Measurements from ENCODE around the gene EPSTI1. TPM values are rescaled to one million over a fixed set of nuclear protein-coding genes. Genes with fewer than 3 reads are reported as not detected.
"Not testable (repeated sequence)": the region's sequence is repeated elsewhere in the genome, so short reads cannot be mapped to it uniquely, and the experiment has no call there.

EPSTI1 gene
- total and polyA plus RNA-seq, 4 experiments from 2014 or later = 11.4 to 19.4 (median 18.1) TPM

GRCh38 chr13:42874221-42874620 lies 117.8 kb downstream of the EPSTI1 start:
- intact Hi-C loops (cut with micrococcal nuclease) = no loop called here
- H3K36me3 ChIP-seq (ENCODE audit: insufficient read depth, low read length) = no peaks in the 10 kb centered on the region
- Mint-ChIP-seq H3K4me1 (peaks cover 0 to 6% (median 4%) of the 10 kb centered on the region in 4 donors), H3K27ac (no peak overlapping the region), H3K36me3 (no peaks in the 10 kb centered on the region), H3K4me3 (no peak overlapping the region), H3K9me3 (no peaks in the 10 kb centered on the region), H3K27me3 (peaks cover 0 to 2% of the 10 kb centered on the region in 2 donors)
- no peaks in the 10 kb centered on the region for H3K9me3 ChIP-seq (ENCODE audit: control insufficient read depth in 1 of 2, low read length in 2 of 2)
- no peak overlapping the region for H3K27ac ChIP-seq (ENCODE audit: low read depth, low read length)
- H3K4me3 ChIP-seq (ENCODE audit: low read length in 2 of 2) = no peak overlapping the region
- H3K4me1 ChIP-seq (ENCODE audit: insufficient read depth, low read length) = no peaks in the 10 kb centered on the region
- ChIA-PET POLR2A (ENCODE audit: partially characterized antibody) (no interaction called here), CTCF (ENCODE audit: partially characterized antibody) (no interaction called here)
- H3K27me3 ChIP-seq (ENCODE audit: insufficient read depth, low read length) = no peaks in the 10 kb centered on the region
- no peak for DNase-seq

GRCh38 chr13:42873081-42873480 lies 119.0 kb downstream of the EPSTI1 start:
- Histone ChIP-seq H3K27me3 (ENCODE audit: insufficient read depth, low read length) (no peaks in the 10 kb centered on the region), H3K9me3 (ENCODE audit: control insufficient read depth in 1 of 2, low read length in 2 of 2) (no peaks in the 10 kb centered on the region), H3K36me3 (ENCODE audit: insufficient read depth, low read length) (no peaks in the 10 kb centered on the region), H3K4me1 (ENCODE audit: insufficient read depth, low read length) (no peaks in the 10 kb centered on the region), H3K27ac (ENCODE audit: low read depth, low read length) (no peak overlapping the region), H3K4me3 (ENCODE audit: low read length in 2 of 2) (no peak overlapping the region)
- intact Hi-C loops (cut with micrococcal nuclease) = no loop called here
- no peak overlapping the region for H3K4me3 Mint-ChIP-seq
- no peaks in the 10 kb centered on the region for H3K27me3 Mint-ChIP-seq
- no peak for DNase-seq
- CTCF ChIA-PET (ENCODE audit: partially characterized antibody) = no interaction called here
- POLR2A ChIA-PET (ENCODE audit: partially characterized antibody) = no interaction called here
- no peaks in the 10 kb centered on the region for H3K36me3 Mint-ChIP-seq
- H3K4me1 Mint-ChIP-seq = peaks cover 0 to 6% (median 4%) of the 10 kb centered on the region in 4 donors
- H3K9me3 Mint-ChIP-seq = no peaks in the 10 kb centered on the region
- H3K27ac Mint-ChIP-seq = no peak overlapping the region

DNA sequence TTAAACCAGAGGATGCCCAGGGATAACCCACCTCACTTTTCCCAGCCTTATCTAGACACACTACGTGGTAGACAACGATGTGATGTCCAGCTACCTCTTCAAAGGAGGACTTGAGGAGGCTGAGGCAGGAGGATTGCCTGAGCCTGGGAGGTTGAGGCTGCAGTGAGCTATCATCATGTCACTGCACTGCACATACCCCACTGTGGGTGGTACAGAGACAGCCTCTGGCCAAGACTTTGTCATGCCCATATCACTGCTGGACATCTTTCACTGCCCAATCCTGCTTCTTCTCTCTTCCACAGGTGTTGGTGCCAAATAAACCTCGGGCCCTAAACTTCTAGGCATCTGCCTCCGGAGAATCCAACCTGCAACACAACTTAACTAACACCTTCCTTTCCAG lies 124.8 kb downstream of the EPSTI1 start:
- no peaks in the 10 kb centered on the region for H3K27me3 ChIP-seq (ENCODE audit: insufficient read depth, low read length)
- no peaks in the 10 kb centered on the region for H3K4me1 ChIP-seq (ENCODE audit: insufficient read depth, low read length)
- Mint-ChIP-seq H3K27ac (no peak overlapping the region), H3K4me3 (no peak overlapping the region), H3K9me3 (peaks cover 0 to 6% (median 0%) of the 10 kb centered on the region in 8 donors), H3K27me3 (peaks cover 1 to 7% of the 10 kb centered on the region in 2 donors), H3K36me3 (no peaks in the 10 kb centered on the region), H3K4me1 (no peaks in the 10 kb centered on the region)
- no peak overlapping the region for H3K4me3 ChIP-seq (ENCODE audit: low read length in 2 of 2)
- no peak for DNase-seq
- CTCF ChIA-PET (ENCODE audit: partially characterized antibody) = no interaction called here
- H3K9me3 ChIP-seq (ENCODE audit: control insufficient read depth in 1 of 2, low read length in 2 of 2) = no peaks in the 10 kb centered on the region
- no peaks in the 10 kb centered on the region for H3K36me3 ChIP-seq (ENCODE audit: insufficient read depth, low read length)
- POLR2A ChIA-PET (ENCODE audit: partially characterized antibody) = no interaction called here
- no peak overlapping the region for H3K27ac ChIP-seq (ENCODE audit: low read depth, low read length)
- intact Hi-C loops (cut with micrococcal nuclease) = no loop called here

DNA sequence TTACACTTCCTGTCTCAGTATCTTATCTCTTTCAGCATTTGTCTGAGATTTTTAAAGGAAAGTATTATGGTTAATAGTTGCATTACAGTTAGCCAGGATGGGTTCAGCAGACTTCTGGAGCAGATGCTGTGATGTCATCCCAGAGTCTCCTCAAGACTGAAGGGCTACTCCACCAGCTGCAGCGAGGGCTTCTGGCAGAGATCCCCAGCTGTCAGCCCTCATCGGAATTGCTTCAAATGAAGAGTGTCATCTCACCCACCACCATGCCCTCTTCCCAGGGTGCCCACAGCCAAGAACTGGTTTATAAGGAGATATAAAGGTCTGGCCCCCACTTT lies 126.3 kb downstream of the EPSTI1 start:
- no peak for DNase-seq
- H3K9me3 ChIP-seq (ENCODE audit: control insufficient read depth in 1 of 2, low read length in 2 of 2) = no peaks in the 10 kb centered on the region
- no peaks in the 10 kb centered on the region for H3K36me3 ChIP-seq (ENCODE audit: insufficient read depth, low read length)
- Mint-ChIP-seq H3K9me3 (peaks cover 0 to 6% (median 0%) of the 10 kb centered on the region in 8 donors), H3K36me3 (no peaks in the 10 kb centered on the region), H3K27ac (no peak overlapping the region), H3K4me3 (no peak overlapping the region), H3K4me1 (no peaks in the 10 kb centered on the region), H3K27me3 (peaks cover 1 to 7% of the 10 kb centered on the region in 2 donors)
- no peaks in the 10 kb centered on the region for H3K27me3 ChIP-seq (ENCODE audit: insufficient read depth, low read length)
- ChIA-PET CTCF (ENCODE audit: partially characterized antibody) (no interaction called here), POLR2A (ENCODE audit: partially characterized antibody) (no interaction called here)
- no peaks in the 10 kb centered on the region for H3K4me1 ChIP-seq (ENCODE audit: insufficient read depth, low read length)
- intact Hi-C loops (cut with micrococcal nuclease) = no loop called here
- H3K4me3 ChIP-seq (ENCODE audit: low read length in 2 of 2) = no peak overlapping the region
- no peak overlapping the region for H3K27ac ChIP-seq (ENCODE audit: low read depth, low read length)

- intact Hi-C loops (cut with micrococcal nuclease) = no loop called here
- CTCF ChIA-PET (ENCODE audit: partially characterized antibody) = no interaction called here
- no peak overlapping the region for H3K4me3 ChIP-seq (ENCODE audit: low read length in 2 of 2)
- H3K9me3 ChIP-seq (ENCODE audit: control insufficient read depth in 1 of 2, low read length in 2 of 2) = no peaks in the 10 kb centered on the region
- Mint-ChIP-seq H3K4me3 (no peak overlapping the region), H3K27me3 (peaks cover 1 to 7% of the 10 kb centered on the region in 2 donors), H3K9me3 (peaks cover 0 to 6% (median 0%) of the 10 kb centered on the region in 8 donors), H3K36me3 (no peaks in the 10 kb centered on the region), H3K4me1 (no peaks in the 10 kb centered on the region), H3K27ac (no peak overlapping the region)
- no peaks in the 10 kb centered on the region for H3K36me3 ChIP-seq (ENCODE audit: insufficient read depth, low read length)
- H3K27me3 ChIP-seq (ENCODE audit: insufficient read depth, low read length) = no peaks in the 10 kb centered on the region
- no peak for DNase-seq
- H3K4me1 ChIP-seq (ENCODE audit: insufficient read depth, low read length) = no peaks in the 10 kb centered on the region
- POLR2A ChIA-PET (ENCODE audit: partially characterized antibody) = no interaction called here
- H3K27ac ChIP-seq (ENCODE audit: low read depth, low read length) = no peak overlapping the region
These were observed 126.9 kb downstream of the EPSTI1 start for GRCh38 chr13:42864952-42865767.

DNA sequence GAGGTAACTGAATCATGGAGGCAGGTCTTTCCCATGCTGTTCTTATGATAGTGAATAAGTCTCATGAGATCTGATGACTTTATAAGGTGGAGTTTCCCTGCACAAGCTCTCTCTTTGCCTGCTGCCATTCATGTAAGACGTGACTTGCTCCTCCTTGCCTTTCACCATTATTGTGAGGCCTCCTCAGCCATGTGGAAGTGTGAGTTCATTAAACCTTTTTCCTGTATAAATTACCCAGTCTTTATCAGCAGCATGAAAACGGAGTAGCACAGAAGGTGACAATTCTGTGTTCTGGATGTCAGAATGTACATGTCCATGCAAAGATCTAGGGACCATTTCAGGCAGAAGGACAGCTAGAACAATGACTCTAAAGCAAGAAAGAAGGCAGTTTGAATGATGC lies 129.7 kb downstream of the EPSTI1 start:
- H3K27me3 ChIP-seq (ENCODE audit: insufficient read depth, low read length); H3K27ac Mint-ChIP-seq; H3K4me3 ChIP-seq (ENCODE audit: low read length in 2 of 2); H3K4me1 Mint-ChIP-seq; intact Hi-C loops (cut with micrococcal nuclease); CTCF ChIA-PET (ENCODE audit: partially characterized antibody); H3K36me3 Mint-ChIP-seq; H3K4me3 Mint-ChIP-seq; H3K27ac ChIP-seq (ENCODE audit: low read depth, low read length); H3K4me1 ChIP-seq (ENCODE audit: insufficient read depth, low read length); POLR2A ChIA-PET (ENCODE audit: partially characterized antibody); H3K27me3 Mint-ChIP-seq; H3K9me3 ChIP-seq (ENCODE audit: control insufficient read depth in 1 of 2, low read length in 2 of 2); DNase-seq; H3K36me3 ChIP-seq (ENCODE audit: insufficient read depth, low read length): not testable (repeated sequence)
- H3K9me3 Mint-ChIP-seq = peaks cover 0 to 11% (median 0%) of the 10 kb centered on the region in 8 donors

- Mint-ChIP-seq H3K36me3 (no peaks in the 10 kb centered on the region), H3K27ac (no peak overlapping the region), H3K9me3 (peaks cover 0 to 13% (median 0%) of the 10 kb centered on the region in 8 donors), H3K27me3 (peaks cover 1 to 7% of the 10 kb centered on the region in 2 donors), H3K4me1 (no peaks in the 10 kb centered on the region), H3K4me3 (no peak overlapping the region)
- Histone ChIP-seq H3K36me3 (ENCODE audit: insufficient read depth, low read length) (no peaks in the 10 kb centered on the region), H3K27me3 (ENCODE audit: insufficient read depth, low read length) (no peaks in the 10 kb centered on the region), H3K4me3 (ENCODE audit: low read length in 2 of 2) (no peak overlapping the region), H3K9me3 (ENCODE audit: control insufficient read depth in 1 of 2, low read length in 2 of 2) (no peaks in the 10 kb centered on the region), H3K27ac (ENCODE audit: low read depth, low read length) (no peak overlapping the region), H3K4me1 (ENCODE audit: insufficient read depth, low read length) (no peaks in the 10 kb centered on the region)
- intact Hi-C loops (cut with micrococcal nuclease) = no loop called here
- ChIA-PET CTCF (ENCODE audit: partially characterized antibody) (interaction anchor here (1.0 kb wide), 1 partner anchor 15 kb away, joined by 3 read pairs; no protein-coding TSS in a partner anchor), POLR2A (ENCODE audit: partially characterized antibody) (no interaction called here)
- no peak for DNase-seq
These were observed 131.6 kb downstream of the EPSTI1 start for GRCh38 chr13:42860485-42860884.

Data from CD4-positive, alpha-beta memory T cell (primary cell).